KBM-7 (cell line): Measurements from ENCODE around the gene DIP2B.
"Not testable (repeated sequence)": the region's sequence is repeated elsewhere in the genome, so short reads cannot be mapped to it uniquely, and the experiment has no call there.

Experiments used
- DNase-seq: peaks from one replicate; pipeline ENCODE4 v3.0.0-alpha.2; 2015
- in situ Hi-C: fragments of 300-500 bp; cut with MboI; formaldehyde crosslinking; loops from 2 replicates; pipeline ENCODE4 v1.14.3; 2020; ENCODE audit warnings: low sequenced_read_pairs, low pct_unique_long_range_greater_than_20kb, mixed read lengths

DIP2B gene, protein sequence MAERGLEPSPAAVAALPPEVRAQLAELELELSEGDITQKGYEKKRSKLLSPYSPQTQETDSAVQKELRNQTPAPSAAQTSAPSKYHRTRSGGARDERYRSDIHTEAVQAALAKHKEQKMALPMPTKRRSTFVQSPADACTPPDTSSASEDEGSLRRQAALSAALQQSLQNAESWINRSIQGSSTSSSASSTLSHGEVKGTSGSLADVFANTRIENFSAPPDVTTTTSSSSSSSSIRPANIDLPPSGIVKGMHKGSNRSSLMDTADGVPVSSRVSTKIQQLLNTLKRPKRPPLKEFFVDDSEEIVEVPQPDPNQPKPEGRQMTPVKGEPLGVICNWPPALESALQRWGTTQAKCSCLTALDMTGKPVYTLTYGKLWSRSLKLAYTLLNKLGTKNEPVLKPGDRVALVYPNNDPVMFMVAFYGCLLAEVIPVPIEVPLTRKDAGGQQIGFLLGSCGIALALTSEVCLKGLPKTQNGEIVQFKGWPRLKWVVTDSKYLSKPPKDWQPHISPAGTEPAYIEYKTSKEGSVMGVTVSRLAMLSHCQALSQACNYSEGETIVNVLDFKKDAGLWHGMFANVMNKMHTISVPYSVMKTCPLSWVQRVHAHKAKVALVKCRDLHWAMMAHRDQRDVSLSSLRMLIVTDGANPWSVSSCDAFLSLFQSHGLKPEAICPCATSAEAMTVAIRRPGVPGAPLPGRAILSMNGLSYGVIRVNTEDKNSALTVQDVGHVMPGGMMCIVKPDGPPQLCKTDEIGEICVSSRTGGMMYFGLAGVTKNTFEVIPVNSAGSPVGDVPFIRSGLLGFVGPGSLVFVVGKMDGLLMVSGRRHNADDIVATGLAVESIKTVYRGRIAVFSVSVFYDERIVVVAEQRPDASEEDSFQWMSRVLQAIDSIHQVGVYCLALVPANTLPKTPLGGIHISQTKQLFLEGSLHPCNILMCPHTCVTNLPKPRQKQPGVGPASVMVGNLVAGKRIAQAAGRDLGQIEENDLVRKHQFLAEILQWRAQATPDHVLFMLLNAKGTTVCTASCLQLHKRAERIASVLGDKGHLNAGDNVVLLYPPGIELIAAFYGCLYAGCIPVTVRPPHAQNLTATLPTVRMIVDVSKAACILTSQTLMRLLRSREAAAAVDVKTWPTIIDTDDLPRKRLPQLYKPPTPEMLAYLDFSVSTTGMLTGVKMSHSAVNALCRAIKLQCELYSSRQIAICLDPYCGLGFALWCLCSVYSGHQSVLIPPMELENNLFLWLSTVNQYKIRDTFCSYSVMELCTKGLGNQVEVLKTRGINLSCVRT (N-terminal part only)

DNA sequence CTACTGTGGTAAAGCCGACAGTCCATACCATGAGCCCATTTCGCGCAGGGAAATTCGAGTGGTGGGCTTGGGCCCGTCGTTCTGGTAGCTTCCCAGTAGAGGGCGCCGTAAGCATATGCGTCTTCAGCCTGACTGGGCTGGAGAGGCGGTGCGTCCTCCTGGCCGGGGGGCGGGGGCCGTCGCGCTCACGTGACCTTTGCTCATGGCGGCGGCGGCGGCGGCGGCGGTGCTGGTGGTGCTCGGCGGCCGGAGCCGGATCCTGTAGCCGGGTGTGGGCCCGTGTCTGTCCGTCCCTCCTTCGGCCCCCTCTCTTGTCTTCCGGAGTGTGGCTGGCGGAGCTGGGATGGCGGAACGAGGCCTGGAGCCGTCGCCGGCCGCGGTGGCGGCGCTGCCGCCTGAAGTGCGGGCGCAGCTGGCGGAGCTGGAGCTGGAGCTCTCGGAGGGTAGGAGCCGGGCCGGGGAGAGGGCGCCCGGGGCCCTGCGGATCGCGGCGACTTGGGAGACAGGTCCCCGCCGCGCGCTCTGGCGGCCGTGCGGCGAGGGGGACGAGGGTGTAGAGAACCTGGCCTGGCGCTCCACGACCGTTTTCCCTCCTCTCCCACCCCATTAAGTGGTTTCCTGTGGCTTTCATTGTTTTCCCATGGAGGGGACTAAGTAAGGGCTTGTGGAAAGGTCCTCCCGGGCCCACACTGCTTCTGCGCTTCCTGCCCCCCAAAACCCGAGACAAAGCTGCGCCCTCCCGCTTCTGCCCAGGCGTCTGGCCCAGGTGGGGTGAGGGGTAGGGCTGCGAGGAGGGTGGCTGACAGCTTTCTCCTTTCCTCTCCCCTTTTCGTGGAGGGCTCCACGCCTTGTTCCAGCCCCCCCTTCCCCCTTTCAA, at the start of gene DIP2B:
Gene DIP2B (plus strand): TSS at position 188 of the 877 bp plus-strand sequence. CDS start 156 bp downstream, at position 344.
- in situ Hi-C loops = no loop called here
- DNase-seq = peak; percentile 90

DNA sequence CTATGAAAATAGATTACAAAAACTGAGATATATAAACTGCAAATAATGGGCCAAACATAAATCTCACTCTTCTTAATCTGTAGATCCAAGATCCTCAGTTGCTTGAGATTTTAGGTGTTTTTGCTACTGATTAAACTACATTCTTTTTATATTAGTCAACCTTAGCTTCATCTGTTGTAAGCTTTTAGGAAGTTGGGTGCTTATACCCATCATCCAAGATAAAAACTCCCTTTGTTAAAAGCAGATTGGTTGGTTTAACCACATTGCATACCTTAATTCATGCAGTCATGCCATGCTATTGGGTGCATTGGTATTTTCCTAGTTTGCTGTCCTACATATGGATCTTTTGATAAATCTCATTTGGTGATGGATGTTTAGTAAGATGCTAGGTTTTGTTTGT, 46.2 kb upstream of the DIP2B start:
- DNase-seq = no peak
- in situ Hi-C loops = no loop called here

DNA sequence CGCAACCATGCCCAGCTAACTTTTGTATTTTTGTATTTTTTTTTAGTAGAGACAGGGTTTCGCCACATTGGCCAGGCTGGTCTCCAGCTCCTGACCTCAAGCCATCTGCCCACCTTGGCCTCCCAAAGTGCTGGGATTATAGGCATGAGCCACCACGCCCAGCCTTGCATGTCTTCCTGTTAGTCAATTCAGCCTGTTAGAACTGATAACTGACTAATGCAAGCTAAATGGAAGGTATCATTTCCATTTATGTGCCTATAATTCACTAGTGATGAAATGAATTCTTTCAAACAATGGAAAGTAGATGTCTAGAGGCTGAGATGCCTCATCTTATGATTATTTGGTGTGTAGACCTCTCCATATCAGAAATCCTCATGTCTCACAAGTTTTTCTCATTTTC, 37.3 kb upstream of the DIP2B start:
- no peak for DNase-seq
- in situ Hi-C loops = no loop called here

DNA sequence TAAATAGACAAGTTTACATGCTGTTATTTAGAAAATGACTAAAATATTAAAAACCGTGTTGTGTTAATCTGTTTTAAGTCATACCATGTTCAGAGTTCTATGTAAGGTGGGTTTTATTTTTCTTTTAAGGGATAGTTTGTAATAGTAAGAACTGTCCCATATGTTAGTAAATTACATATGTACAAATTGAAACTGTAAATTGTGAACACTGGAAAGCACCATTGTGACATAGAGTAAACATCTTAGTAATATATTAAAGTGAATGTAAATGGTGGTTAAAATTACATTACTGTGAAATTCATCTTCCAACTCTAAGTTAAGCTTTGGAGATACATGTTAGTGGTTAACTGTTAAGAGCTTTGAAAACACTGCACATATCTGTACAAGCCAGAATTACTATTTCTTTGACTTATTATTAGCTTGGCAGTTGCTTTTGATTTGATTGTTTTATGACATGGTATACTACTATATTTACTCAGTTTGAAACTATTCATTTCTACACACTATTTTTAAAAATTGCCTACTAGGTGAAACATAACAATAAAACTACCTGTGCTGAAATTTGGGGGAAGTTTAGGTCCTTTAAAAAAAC, 27.4 kb upstream of the DIP2B start:
- no peak for DNase-seq
- in situ Hi-C loops = loop anchor here (25.0 kb wide), 1 partner anchor 260 kb away; no protein-coding TSS in a partner anchor

DNA sequence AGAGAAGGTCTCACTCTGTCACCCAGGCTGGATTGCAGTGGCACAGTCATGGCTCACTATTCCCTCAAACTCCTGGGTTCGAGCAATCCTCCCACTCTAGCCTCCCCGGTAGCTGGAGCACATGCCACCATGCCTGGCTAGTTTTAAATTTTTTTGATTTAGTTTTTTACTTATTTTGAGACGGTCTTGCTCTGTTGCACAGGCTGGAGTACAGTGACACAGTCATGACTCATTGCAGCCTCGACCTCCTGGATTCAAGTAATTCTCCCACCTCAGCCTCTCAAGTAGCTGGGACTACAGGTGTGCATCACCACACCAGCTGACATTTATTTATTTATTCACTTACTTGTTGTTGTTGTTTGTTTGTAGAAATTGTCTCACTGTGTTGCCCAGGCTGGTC, 22.2 kb upstream of the DIP2B start:
- in situ Hi-C loops = loop anchor here (25.0 kb wide), 1 partner anchor 255 kb away; no protein-coding TSS in a partner anchor
- no peak for DNase-seq

DNA sequence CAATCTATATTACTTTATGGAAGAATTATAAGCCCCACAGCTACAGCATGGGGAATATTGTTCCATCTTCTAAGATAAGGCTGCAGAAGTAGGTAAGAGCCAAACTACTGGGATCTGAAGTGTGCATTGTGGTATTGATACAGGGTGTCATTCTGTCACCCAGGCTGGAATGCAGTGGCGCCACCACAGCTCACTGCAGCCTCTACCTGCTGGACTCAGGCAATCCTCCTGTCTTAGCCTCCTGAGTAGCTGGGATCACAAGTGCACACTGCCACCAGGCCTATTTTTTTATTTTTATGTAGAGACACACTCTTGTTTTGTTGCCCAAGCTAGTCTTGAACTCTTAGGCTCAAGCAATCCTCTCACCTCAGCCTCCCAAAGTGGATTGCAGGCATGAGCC, 21.3 kb upstream of the DIP2B start:
- no peak for DNase-seq
- in situ Hi-C loops = loop anchor here (25.0 kb wide), 1 partner anchor 254 kb away; no protein-coding TSS in a partner anchor

DNA sequence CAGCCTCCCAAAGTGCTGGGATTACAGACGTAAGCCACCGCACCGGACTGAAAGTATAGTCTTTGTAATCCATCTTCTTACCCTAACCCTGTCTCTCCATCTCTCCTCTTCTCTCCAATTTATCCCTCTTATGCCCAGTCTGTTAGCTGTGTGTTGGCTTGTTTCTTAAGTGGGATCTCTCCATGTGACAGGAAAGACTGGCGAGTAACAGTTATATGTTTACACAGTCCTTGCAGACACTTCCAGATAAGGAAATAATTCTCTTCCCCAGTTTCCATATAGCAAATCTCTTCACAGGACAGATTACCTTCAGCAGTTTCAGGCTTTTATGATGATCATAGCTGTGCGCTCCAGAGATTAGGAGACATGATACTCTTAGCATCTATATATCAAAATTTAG, 16.0 kb upstream of the DIP2B start:
- in situ Hi-C loops = loop anchor here (25.0 kb wide), 1 partner anchor 248 kb away; no protein-coding TSS in a partner anchor
- DNase-seq = no peak

DNA sequence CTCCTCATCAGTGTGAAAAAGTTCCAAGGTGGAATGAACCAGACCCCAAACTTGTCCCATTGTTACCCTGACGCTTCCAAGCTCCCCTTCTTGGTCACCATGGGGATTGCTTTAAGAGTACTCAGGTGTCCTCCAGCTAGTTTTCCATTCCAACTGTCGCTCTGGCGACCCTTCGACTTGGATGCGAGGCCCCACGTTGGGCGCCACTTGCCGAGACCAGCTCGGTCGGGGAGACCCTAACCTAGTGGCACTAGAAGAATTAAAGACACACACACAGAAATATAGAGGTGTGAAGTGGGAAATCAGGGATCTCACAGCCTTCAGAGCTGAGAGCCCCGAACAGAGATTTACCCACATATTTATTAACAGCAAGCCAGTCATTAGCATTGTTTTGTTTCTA, 6.7 kb upstream of the DIP2B start:
- DNase-seq = not testable (repeated sequence)
- in situ Hi-C loops = loop anchor here (25.0 kb wide), 1 partner anchor 239 kb away; no protein-coding TSS in a partner anchor

DNA sequence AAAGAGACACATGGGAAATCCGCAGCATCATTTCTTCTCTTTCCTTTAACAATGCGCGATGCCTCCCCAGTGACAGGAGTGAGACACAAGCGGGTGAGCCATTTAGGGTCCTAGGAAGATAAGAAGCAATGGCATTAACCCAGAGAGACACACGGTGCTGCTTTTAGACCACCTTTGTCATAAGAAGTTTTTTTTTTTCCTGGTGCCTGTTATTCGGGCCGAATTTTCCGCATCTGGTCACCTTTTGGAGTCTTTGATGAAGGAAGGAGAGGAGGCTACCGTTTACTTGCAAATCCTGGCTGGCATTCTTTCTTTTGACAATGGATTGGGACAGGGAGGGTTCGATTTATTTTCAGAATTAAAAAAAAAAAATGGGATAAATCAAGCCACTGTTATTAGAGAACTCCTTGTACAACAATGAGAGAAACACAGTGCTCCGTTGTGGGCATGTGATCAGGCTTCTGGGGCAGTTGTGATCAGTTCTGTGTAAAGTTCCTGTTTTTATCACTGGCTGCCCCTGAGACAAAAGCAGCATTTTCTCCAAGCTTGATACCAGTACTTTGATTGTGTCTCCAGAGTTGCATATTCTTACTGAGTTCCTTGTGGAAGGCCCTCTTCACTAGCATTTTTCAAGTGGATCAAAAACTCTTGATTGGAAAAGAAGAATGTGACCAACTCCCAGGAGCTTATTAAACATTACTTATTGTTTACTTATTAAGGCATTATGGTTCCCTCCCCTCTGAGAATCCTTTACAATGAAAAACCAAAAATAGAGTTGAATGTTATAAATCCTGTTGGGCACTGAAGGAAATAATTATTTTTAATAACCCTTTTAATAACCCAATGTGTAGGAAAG, 1.1 kb downstream of the DIP2B start:
- in situ Hi-C loops = no loop called here
- DNase-seq = peak; percentile 74

DNA sequence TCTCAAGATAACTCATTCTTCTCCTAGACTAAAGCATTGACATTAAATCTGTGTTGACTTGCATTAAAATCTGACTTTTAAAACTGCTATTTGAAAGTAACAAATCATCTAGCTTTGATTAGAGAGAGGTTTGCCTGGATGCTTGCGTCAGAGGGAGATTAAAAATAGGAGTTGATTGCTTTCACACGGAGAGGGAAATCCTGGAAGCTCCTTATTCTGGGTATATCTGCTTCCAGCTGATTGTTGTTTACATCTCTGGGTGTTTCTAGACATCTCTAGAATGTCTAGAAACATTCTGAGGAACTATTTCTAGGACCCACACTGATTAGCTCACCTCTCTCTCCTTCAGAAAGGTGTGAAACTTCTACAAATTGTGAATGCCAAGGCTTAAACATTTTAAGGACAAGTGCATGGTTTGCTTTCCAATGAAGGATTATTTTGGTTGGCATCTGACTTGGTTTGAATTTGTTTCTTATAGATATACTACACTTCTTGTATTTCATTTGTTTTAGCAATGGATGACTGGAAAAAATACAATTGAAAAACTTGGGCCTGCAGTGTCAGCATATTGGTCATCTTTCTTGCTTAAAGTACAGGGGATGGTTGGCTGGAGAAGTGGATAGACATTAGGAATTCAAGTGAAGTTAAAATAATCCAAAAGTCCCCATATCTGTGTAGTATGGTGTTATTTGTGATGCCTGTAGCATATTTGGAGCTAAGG, 2.1 kb downstream of the DIP2B start:
- in situ Hi-C loops = no loop called here
- DNase-seq = no peak

DNA sequence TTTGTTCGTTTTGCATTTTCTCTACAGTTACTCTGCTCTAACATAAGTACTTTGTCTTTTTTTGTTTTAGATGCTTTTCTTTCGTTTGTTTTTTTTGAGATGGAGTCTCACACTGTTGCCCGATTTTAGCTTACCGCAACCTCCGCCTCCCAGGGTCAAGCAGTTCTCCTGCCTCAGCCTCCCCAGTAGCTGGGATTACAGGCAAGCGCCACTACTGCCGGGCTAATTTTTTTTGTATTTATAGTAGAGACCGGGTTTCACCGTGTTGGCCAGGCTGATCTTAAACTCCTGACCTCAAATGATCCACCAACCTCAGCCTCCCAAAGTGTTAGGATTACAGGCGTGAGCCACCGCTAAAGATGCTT, 2.7 kb downstream of the DIP2B start:
- in situ Hi-C loops = no loop called here
- no peak for DNase-seq

DNA sequence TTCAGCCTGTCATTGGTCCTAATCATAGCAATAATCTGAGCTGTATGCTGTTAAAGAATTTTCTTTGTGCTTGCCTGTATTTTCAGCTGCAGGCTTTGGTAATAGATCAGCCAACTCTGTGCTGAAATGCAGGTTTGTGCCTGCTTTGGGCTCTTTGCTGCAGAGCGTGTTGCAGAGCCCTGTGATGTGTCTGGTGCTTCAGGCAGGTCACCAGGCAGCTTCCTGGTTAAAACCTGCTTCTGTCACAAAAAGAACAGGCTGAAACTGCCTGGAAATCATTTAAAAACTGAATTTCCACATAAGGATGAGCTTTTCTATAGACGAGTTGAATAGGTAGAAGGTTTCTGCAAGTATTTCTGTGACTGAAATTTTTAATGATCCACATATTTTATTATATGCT, 3.1 kb downstream of the DIP2B start:
- no peak for DNase-seq
- in situ Hi-C loops = no loop called here

DNA sequence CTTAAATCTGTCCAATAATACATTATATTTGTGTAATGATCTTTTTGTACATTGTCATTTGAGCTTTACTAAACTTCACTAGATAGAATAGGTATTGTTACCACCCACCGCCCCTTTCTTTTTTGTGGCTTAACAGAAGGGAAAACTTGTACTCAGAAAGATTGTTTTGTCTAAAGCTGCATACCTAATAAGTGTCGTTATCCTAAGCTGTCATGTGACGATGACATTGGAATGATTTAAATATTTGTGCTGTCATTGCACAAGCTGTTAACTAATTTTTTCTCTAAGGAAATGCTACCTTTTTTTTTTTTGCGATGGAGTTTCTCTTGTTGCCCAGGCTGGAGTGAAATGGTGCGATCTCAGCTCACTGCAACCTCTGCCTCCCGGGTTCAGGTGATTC, 3.6 kb downstream of the DIP2B start:
- in situ Hi-C loops = no loop called here
- no peak for DNase-seq

DNA sequence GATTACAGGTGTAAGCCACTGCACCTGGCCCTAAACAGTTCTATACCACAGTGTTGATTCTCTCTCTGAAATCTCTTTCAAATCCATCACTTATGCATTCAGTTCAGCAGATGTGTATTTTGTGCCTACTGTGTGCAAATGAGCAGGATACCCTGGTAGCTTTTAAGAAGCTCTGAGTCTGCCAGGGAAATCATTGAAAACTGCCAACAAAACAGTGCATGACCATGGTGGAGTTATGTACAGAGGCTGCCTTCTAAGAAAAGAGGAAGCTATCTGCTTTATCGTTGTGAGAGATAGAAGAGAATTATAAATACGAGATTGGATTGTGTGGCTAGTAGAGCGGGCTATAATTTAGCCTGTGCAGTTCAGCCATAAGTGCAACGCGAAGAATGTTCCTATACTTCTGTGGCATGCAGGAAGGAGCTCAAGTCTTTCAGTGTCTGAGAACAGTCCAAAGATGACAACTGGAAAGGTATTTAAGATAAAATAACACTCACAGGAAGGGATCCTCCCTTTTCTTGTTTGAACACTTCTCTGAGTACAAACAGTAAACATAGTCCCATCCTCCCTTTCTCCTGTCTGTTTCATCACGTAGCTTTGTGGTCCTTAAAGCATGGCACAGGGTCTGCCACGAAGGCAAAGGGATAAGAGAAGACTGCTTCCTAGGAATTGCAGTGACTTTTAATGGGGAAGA, 4.3 kb downstream of the DIP2B start:
- in situ Hi-C loops = no loop called here
- peak; percentile 64 for DNase-seq

DNA sequence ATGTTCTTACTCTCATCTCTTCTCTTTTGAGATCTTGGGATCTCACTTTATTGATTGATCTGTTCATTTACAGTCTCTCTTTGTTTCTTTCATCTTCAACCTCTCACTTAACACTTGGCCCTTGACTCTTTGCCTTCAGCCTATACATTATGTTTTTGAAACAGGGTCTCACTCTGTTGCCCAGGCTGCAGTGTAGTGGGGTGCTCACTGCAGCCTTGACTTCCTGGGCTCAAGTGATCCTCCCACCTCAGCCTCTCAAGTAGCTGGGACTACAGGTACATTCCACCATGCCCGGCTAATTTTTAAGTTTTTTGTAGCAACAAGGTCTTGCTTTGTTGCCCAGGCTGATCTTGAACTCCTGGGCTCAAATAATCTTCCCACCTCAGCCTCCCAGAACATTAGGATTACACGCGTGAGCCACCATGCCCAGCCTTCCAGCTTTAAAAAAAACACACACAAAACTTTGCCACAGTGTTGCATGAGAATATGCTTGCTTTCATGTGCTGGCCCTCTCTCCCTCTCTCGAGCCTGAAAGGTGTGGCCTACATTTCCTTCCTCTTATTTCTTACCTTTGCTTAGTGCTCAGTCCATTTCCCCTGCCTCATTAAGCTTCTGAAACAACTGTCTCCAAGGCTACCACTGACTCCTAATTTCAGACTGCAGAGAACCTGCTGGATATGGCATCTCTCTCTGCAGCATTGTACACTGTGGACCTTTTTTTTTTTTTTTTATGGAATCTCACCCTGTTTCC, 9.9 kb downstream of the DIP2B start:
- in situ Hi-C loops = no loop called here
- peak; percentile 61 for DNase-seq
